NCI-H2171 (cell line): ENCODE results near the gene WASHC2C.
"Not testable (repeated sequence)": the region's sequence is repeated elsewhere in the genome, so short reads cannot be mapped to it uniquely, and the experiment has no call there.

ENCODE experiments used
- DNase-seq: peaks from one replicate; lab custom pipeline; 2025; lab: John Stamatoyannopoulos, UW

WASHC2C gene

GRCh38 chr10:45726703-45727420 is at the start of gene WASHC2C:
WASHC2C (plus strand) TSS chr10:45727266; CDS start chr10:45727318, 52 bp downstream.
- peak; percentile 9 for DNase-seq

GRCh38 chr10:45678467-45678866 is 48.6 kb upstream of the WASHC2C start:
- not testable (repeated sequence) for DNase-seq

GRCh38 chr10:45710200-45710796 is 16.8 kb upstream of the WASHC2C start:
- DNase-seq = not testable (repeated sequence)

GRCh38 chr10:45711223-45711622 is 15.8 kb upstream of the WASHC2C start:
- not testable (repeated sequence) for DNase-seq

- DNase-seq = not testable (repeated sequence)
Observed at GRCh38 chr10:45717053-45717452, 10.0 kb upstream of the WASHC2C start.

GRCh38 chr10:45717642-45718041 is 9.4 kb upstream of the WASHC2C start:
- not testable (repeated sequence) for DNase-seq

- not testable (repeated sequence) for DNase-seq
Observed at GRCh38 chr10:45721503-45721902, 5.6 kb upstream of the WASHC2C start.

- not testable (repeated sequence) for DNase-seq
Observed at GRCh38 chr10:45723851-45724250, 3.2 kb upstream of the WASHC2C start.

GRCh38 chr10:45727421-45727965 is 427 bp downstream of the WASHC2C start:
- not testable (repeated sequence) for DNase-seq

- DNase-seq = not testable (repeated sequence)
Observed at GRCh38 chr10:45734449-45734848, 7.4 kb downstream of the WASHC2C start.

- not testable (repeated sequence) for DNase-seq
Observed at GRCh38 chr10:45734867-45735266, 7.8 kb downstream of the WASHC2C start.

GRCh38 chr10:45741559-45741958 is 14.5 kb downstream of the WASHC2C start:
- DNase-seq = not testable (repeated sequence)

GRCh38 chr10:45742014-45742413 is 14.9 kb downstream of the WASHC2C start:
- not testable (repeated sequence) for DNase-seq

- DNase-seq = not testable (repeated sequence)
Observed at GRCh38 chr10:45751141-45751540, 24.1 kb downstream of the WASHC2C start.

- DNase-seq = not testable (repeated sequence)
Observed at GRCh38 chr10:45752210-45752609, 25.1 kb downstream of the WASHC2C start.

- DNase-seq = not testable (repeated sequence)
Observed at GRCh38 chr10:45753979-45754495, 27.0 kb downstream of the WASHC2C start.

- DNase-seq = not testable (repeated sequence)
Observed at GRCh38 chr10:45755083-45755482, 28.0 kb downstream of the WASHC2C start.

- not testable (repeated sequence) for DNase-seq
Observed at GRCh38 chr10:45756065-45756464, 29.0 kb downstream of the WASHC2C start.

GRCh38 chr10:45757661-45758396 is 30.8 kb downstream of the WASHC2C start:
- not testable (repeated sequence) for DNase-seq

GRCh38 chr10:45761622-45762021 is 34.6 kb downstream of the WASHC2C start:
- not testable (repeated sequence) for DNase-seq

GRCh38 chr10:45763037-45763436 is 36.0 kb downstream of the WASHC2C start:
- DNase-seq = not testable (repeated sequence)

- not testable (repeated sequence) for DNase-seq
Observed at GRCh38 chr10:45768334-45768733, 41.3 kb downstream of the WASHC2C start.
